HCT116 (cell line): ENCODE measurements around the gene ZDHHC3. TPM values are rescaled to one million over a fixed set of nuclear protein-coding genes. Genes with fewer than 3 reads are reported as not detected.

Experiments
- ATAC-seq: fragments of 200-7000 bp; cut with Tn5 transposase; 2 replicates; pipeline ENCODE4 v1.9.1; 2020; ENCODE audit warnings: mild to moderate bottlenecking, moderate library complexity
- BruUV-seq: library from RNA; stranded (reverse); fragments of 400-500 nt; replicated peaks from 2 replicates; lab custom pipeline; 2021; lab: Mats Ljungman, UMichigan
- CTCF ChIA-PET: fragments of 300-600 bp; sonication (Branson Sonifier 250); formaldehyde crosslinking; loops from one replicate; lab custom pipeline; 2021; ENCODE audit warnings: antibody characterized with exemption; lab: Charles Lee
- POLR2A ChIA-PET: fragments of 300-600, 350-600 bp; sonication (Branson Sonifier 250); formaldehyde crosslinking; loops from one replicate; lab custom pipeline; 2021; ENCODE audit warnings: antibody characterized with exemption; lab: Charles Lee
- RAD21 ChIA-PET, 2 experiments: fragments of 300-600 bp; sonication (Branson Sonifier 250); formaldehyde crosslinking; loops; one replicate each; lab custom pipeline; 2023; ENCODE audit warnings: low total read pairs in 2 of 2; ENCODE audit not compliant: uncharacterized antibody in 2 of 2, unreplicated experiment in 2 of 2, low non-redundant PET in 1 of 2; lab: Charles Lee
- DNase-seq: peaks from one replicate; pipeline ENCODE4 v3.0.0-alpha.2; 2010; ENCODE audit warnings: low read depth, low spot score
- H2AFZ ChIP-seq: fragments of 200-600 bp; shearing (Covaris generic), sonication (generic); 2 replicates; pipeline ENCODE4 v1.6.1; 2017; ENCODE audit warnings: low read depth, mixed run types, mixed read lengths, antibody characterized with exemption, low read length; ENCODE audit not compliant: poor library complexity, severe bottlenecking
- H3K27ac ChIP-seq: 2 replicates; pipeline ENCODE4 v1.5.1; 2012; ENCODE audit warnings: low read depth, low read length
- H3K27me3 ChIP-seq: fragments of 200-600 bp; sonication (generic); 2 replicates; pipeline ENCODE4 v1.6.1; 2016; ENCODE audit warnings: mixed run types, low read length, mixed read lengths; ENCODE audit not compliant: insufficient read depth
- H3K36me3 ChIP-seq, 2 experiments: fragments of 200-500 bp in 1 of 2; fragments of 200-600 bp in 1 of 2; sonication (Bioruptor generic) in 1 of 2; sonication (generic) in 1 of 2; 2 replicates each; pipeline versions ENCODE4 v1.5.1 to v1.6.1; 2014 to 2016; ENCODE audit warnings: low read length in 2 of 2, inconsistent platforms in 1 of 2, mixed read lengths in 1 of 2, mixed run types in 1 of 2; ENCODE audit not compliant: insufficient read depth in 2 of 2, control insufficient read depth in 1 of 2
- H3K4me1 ChIP-seq, 2 experiments: fragments of 200-600 bp in 1 of 2; sonication (generic) in 1 of 2; 2 replicates each; pipeline versions ENCODE4 v1.5.1 to v1.6.1; 2012 to 2017; ENCODE audit warnings: low read length in 2 of 2, inconsistent platforms in 1 of 2, mild to moderate bottlenecking in 1 of 2, mixed read lengths in 1 of 2, mixed run types in 1 of 2, moderate library complexity in 1 of 2; ENCODE audit not compliant: insufficient read depth in 2 of 2, control insufficient read depth in 1 of 2
- H3K4me2 ChIP-seq: fragments of 200-600 bp; sonication (generic); 2 replicates; pipeline ENCODE4 v1.6.1; 2017; ENCODE audit warnings: mixed run types, low read length, mixed read lengths
- H3K4me3 ChIP-seq, 2 experiments: fragments of 200-600 bp in 1 of 2; sonication (generic) in 1 of 2; replicated peaks in 1 of 2; 2 replicates each; pipeline ENCODE4 v1.5.1; 2011 to 2016; ENCODE audit warnings: low read length in 2 of 2, control low read depth in 1 of 2, low read depth in 1 of 2, mild to moderate bottlenecking in 1 of 2, mixed read lengths in 1 of 2, mixed run types in 1 of 2
- H3K79me2 ChIP-seq: fragments of 200-600 bp; sonication (generic); 2 replicates; pipeline ENCODE4 v1.6.1; 2017; ENCODE audit warnings: mild to moderate bottlenecking, mixed run types, low read length, moderate library complexity, mixed read lengths; ENCODE audit not compliant: insufficient read depth
- H3K9ac ChIP-seq: fragments of 200-600 bp; sonication (generic); 2 replicates; pipeline ENCODE4 v1.6.1; 2016; ENCODE audit warnings: low read length, mixed read lengths
- H3K9me2 ChIP-seq: fragments of 200-600 bp; sonication (generic), shearing (Covaris generic); 2 replicates; pipeline ENCODE4 v1.6.1; 2017; ENCODE audit warnings: mixed run types, mild to moderate bottlenecking, moderate library complexity; ENCODE audit not compliant: insufficient read depth
- H3K9me3 ChIP-seq, 2 experiments: fragments of 200-500 bp in 1 of 2; fragments of 200-600 bp in 1 of 2; sonication (Bioruptor generic) in 1 of 2; sonication (generic) in 1 of 2; 2 replicates each; pipeline ENCODE4 v1.6.1; 2014 to 2017; ENCODE audit warnings: low read length in 2 of 2, mixed read lengths in 2 of 2, inconsistent platforms in 1 of 2, low read depth in 1 of 2, mild to moderate bottlenecking in 1 of 2, mixed run types in 1 of 2, moderate library complexity in 1 of 2; ENCODE audit not compliant: control insufficient read depth in 1 of 2, insufficient read depth in 1 of 2
- H4K20me1 ChIP-seq: fragments of 200-600 bp; sonication (generic), shearing (Covaris generic); 2 replicates; pipeline ENCODE4 v1.6.1; 2017; ENCODE audit warnings: mixed run types, mild to moderate bottlenecking, moderate library complexity; ENCODE audit not compliant: insufficient read depth
- CBX3 ChIP-seq: IDR thresholded peaks from 2 replicates; pipeline ENCODE4 v1.6.1; 2012; ENCODE audit warnings: low read depth
- EGR1 ChIP-seq: IDR thresholded peaks from 2 replicates; pipeline ENCODE4 v1.6.1; 2012; ENCODE audit warnings: low read depth
- EZH2 ChIP-seq: fragments of 200-600 bp; sonication (generic); IDR thresholded peaks from 2 replicates; pipeline ENCODE4 v1.6.1; 2017; ENCODE audit warnings: antibody characterized with exemption, mixed run types
- FOSL1 ChIP-seq: IDR thresholded peaks from 2 replicates; pipeline ENCODE4 v1.6.1; 2012; ENCODE audit warnings: low read depth
- JUND ChIP-seq: IDR thresholded peaks from 2 replicates; pipeline ENCODE4 v1.6.1; 2012
- SP1 ChIP-seq: IDR thresholded peaks from 2 replicates; pipeline ENCODE4 v1.6.1; 2012; ENCODE audit warnings: low read depth
- SRF ChIP-seq: IDR thresholded peaks from 2 replicates; pipeline ENCODE4 v1.6.1; 2012; ENCODE audit warnings: low read depth
- intact Hi-C: fragments of 100-400 bp; cut with micrococcal nuclease; formaldehyde crosslinking; loops from 2 replicates; pipeline ENCODE4 v1.10.0; 2022
- total RNA-seq: library from RNA; stranded (reverse); gene quantifications from one replicate; pipeline ENCODE4 v1.2.1, GENCODE V29; 2021; ENCODE audit not compliant: unreplicated experiment
- TF ChIP-seq, protein P1 (sequence below): IDR thresholded peaks from 2 replicates; pipeline ENCODE4 v1.6.1; 2012

The ZDHHC3 gene
- total RNA-seq, 1 experiment from 2014 or later, result 61.1 TPM

DNA sequence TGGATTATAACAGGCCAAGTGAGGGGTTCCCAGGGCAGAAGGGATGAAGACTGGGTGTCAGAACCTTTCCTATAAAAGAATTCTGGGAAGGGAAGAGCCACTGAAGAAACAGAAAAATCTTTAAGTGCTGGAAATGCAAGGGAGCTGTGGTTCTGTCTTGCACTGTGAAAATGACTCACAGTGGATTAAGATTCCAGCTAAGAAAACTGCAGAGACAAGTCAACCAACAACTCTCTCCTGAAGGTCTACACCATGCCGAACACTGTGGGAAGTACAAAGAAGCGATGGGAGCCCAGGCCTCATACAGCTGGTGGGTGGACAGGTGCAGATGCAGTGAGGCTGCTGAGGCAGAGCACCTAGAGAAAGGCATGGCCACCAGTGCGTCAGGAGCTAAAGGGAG lies 27.7 kb downstream of the ZDHHC3 start:
- Histone ChIP-seq H2AFZ (no peak overlapping the region), H3K36me3 (no peaks in the 10 kb centered on the region; a peak in 1 of 4 replicates), H3K4me3 (no peak overlapping the region), H3K9ac (no peak overlapping the region), H3K9me3 (no peaks in the 10 kb centered on the region), H3K9me2 (no peaks in the 10 kb centered on the region), H3K4me2 (no peak overlapping the region), H3K4me1 (no peaks in the 10 kb centered on the region), H3K27me3 (no peaks in the 10 kb centered on the region), H4K20me1 (no peaks in the 10 kb centered on the region), H3K27ac (no peak overlapping the region), H3K79me2 (no peaks in the 10 kb centered on the region; the same call in 1 of the 2 replicates)
- RAD21 ChIA-PET, result no interaction called here
- ATAC-seq, result no peak
- intact Hi-C loops, result no loop called here
- BruUV-seq, result no TSS peak
- no peak for DNase-seq
- POLR2A ChIA-PET, result no interaction called here
- CTCF ChIA-PET, result no interaction called here
- no peak for TF ChIP-seq EZH2
- TF ChIP-seq, all 23 proteins: peak for 0

DNA sequence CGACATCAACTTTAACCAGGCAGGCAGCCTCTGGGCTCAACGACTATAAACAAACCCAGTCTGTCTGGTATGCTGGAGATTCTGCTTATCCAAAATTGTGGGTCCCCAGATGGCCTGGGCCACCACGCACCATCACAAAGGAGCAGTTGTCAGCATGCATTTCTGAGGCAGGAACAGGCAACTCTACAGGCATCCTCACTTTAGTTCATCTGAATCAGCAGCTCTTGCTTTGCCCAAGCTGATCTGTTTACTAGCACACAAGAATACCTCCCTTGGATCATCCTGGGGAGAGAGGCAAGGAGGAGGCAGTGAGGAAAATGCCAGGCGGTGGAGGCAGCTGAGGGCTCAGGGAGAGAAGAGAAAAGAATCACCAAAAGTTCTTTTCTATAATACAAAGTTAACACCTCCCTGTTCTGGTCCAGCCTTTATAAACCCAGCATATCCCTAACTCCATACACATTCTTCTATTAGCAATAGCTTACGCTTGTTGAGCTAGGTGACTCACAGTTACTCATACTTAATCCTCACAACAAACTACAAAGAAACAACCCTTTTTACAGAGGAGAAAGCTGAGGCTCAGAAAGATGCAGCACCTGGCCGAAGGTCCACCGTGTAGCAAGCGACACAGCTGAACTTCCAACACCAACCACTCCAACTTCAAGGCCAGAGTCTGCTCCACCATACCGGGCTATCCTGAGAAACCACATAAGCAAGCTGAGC lies 33.6 kb downstream of the ZDHHC3 start:
- H3K4me2 ChIP-seq, result peak overlapping the region; percentile 8; the same call in 1 of the 2 replicates
- no peaks in the 10 kb centered on the region for H3K9me3 ChIP-seq
- no TSS peak for BruUV-seq
- peak; percentile 53 for TF ChIP-seq JUND
- no peak for TF ChIP-seq EZH2
- peak; percentile 39; the same call in 1 of the 2 replicates for TF ChIP-seq CBX3
- TF ChIP-seq FOSL1, result peak; percentile 80
- 0 out of 2 replicates have a peak, but pooled peaks have one; percentile 11 for TF ChIP-seq SP1
- TF ChIP-seq, protein P1, sequence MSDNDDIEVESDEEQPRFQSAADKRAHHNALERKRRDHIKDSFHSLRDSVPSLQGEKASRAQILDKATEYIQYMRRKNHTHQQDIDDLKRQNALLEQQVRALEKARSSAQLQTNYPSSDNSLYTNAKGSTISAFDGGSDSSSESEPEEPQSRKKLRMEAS, result peak; percentile 26; the same call in 1 of the 2 replicates
- TF ChIP-seq EGR1, result no peak
- TF ChIP-seq SRF, result peak; percentile 54
- H3K27ac ChIP-seq, result no peak overlapping the region
- H2AFZ ChIP-seq, result no peak overlapping the region
- POLR2A ChIA-PET, result no interaction called here
- peak; percentile 7 for DNase-seq
- no peaks in the 10 kb centered on the region for H3K27me3 ChIP-seq
- no peaks in the 10 kb centered on the region for H3K9me2 ChIP-seq
- peaks cover 0 to 11% of the 10 kb centered on the region in 2 experiments; a peak in 2 of 4 replicates for H3K4me1 ChIP-seq
- H4K20me1 ChIP-seq, result no peaks in the 10 kb centered on the region
- H3K4me3 ChIP-seq, result no peak overlapping the region
- CTCF ChIA-PET, result no interaction called here
- RAD21 ChIA-PET, result no interaction called here
- peaks cover 3 to 10% of the 10 kb centered on the region in 2 experiments; a peak in 3 of 4 replicates for H3K36me3 ChIP-seq
- no peak overlapping the region for H3K9ac ChIP-seq
- ATAC-seq, result peak; percentile 60
- peaks cover 9% of the 10 kb centered on the region; the same call in 1 of the 2 replicates for H3K79me2 ChIP-seq
- intact Hi-C loops, result no loop called here
